ENCODE measurements around the gene RUNDC1.
"Not testable (repeated sequence)": the region's sequence is repeated elsewhere in the genome, so short reads cannot be mapped to it uniquely, and the experiment has no call there.

Gene RUNDC1

DNA sequence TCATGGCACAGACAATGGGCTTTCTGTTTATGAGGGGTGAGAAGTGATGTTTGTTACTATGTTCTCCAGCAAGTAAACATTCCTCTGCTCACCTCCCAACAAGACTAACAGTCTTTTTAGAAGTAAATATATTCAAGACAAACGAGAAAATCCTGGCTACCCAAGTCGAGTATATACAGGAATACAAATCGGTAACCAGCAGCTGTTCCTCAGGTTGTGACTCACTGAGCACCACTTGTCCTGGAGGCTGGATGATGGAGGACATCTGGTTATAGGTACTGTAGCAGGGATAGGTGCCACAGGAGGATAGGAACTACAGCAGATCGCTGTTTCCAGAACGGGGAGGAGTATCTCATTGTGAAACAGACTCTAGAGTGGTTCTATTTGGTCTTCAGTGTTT is 12.5 kb downstream of the RUNDC1 start:
- no peak for DNase-seq

- not testable (repeated sequence) for DNase-seq
These were observed 13.5 kb downstream of the RUNDC1 start for GRCh38 chr17:42993913-42994312.

DNA sequence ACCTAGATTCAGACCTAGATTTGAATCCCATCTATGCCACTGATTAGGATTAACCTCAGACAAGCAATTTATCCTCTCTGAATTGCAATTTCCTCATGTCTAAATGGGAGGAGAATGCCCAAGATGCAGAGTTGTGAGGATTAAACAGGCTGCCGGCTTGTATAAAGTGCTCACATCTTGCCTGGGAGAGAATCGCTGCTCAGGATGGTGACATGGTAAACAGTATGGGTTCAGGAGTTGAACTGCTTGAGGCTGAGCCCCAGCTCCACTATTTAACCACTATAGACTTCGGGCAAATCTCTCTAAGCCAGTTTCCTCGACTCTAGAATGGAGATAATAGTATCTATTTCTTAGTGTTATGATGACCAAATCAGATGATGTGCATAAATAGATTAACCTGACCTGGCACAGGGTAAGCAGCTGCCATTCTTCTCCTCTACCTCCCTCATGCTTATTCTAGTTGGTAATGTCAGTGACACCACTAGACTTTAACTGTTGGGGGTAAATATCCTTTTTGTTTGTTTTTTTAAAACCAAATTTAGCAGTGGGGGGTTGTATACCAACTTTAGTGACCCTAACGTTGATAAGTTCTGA is 17.1 kb downstream of the RUNDC1 start:
- DNase-seq, result peak; percentile 77

DNA sequence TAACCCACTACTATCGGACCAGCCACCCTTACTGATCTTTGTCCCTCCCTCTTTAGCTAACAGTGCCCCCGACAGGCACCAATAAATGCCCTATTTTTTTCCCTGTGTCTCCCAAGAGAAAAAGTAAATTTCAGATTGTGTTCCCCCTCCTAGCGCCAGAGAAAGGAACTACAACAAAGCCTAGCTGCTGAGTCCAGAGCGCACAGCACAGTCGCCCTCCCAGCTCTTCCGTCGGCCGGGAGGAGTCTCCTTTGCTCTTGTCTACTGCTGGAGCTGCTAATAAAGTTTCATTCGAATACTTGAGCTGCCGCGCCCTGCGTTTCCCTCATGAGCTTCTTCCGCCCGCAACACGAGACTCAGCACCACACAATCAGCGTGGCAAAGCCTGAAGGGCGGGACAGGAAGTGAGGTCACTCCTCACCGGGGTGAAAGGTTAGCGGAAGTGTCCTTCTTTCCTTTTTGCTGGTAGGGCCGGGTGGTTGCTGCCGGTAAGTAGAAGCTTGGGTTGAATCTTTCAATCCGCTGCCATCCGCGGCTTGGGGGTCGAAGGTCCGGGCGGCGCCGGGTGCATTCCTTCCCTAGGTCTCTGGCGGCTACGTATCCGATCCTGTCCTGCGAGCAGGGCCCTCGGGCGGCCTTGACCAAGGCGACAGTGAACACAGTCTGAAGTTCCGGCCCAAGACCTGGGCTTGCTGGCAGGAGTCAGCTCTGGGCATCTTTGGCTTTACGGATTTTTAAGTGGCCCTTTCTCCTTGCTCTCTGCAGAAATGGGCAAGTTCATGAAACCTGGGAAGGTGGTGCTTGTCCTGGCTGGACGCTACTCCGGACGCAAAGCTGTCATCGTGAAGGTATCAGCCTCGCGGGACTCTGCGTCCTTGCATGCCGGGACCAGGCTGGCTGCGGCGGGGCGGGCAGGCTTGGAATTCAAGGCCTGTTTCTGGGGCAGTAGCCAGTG is 17.9 kb downstream of the RUNDC1 start, which contains the start of gene RPL27:
TSS of gene RPL27 (plus strand) at position 436 of the 955 bp plus-strand sequence. CDS start at position 768, 332 bp downstream.
- peak; percentile 100 for DNase-seq

DNA sequence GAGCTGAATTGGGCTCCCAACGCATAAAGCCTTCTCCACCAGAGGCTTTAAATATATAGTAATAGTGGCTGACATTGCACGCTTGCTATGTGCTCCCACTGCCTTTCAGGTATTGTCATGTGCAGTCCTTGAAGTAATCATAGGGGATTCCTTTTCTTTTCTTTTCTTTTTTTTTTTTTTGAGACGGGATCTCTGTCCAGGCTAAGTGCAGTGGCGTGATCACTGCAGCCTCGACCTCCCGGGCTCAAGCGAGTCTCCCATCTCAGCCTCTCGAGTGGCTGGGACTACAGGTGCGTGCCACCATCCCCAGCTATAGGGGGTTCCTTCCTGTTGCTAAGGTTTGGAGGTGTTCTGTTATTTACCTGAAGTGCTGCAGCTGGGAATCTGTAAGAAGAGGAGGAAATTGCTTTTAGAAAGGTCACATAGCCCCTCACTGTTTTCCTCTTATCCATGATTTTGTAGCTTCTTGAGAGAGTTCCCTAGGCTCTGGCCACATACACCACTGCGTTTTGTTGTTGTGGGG is 18.7 kb downstream of the RUNDC1 start:
- no peak for DNase-seq

- DNase-seq, result not testable (repeated sequence)
These were observed 20.5 kb downstream of the RUNDC1 start for GRCh38 chr17:43000894-43001293.

DNA sequence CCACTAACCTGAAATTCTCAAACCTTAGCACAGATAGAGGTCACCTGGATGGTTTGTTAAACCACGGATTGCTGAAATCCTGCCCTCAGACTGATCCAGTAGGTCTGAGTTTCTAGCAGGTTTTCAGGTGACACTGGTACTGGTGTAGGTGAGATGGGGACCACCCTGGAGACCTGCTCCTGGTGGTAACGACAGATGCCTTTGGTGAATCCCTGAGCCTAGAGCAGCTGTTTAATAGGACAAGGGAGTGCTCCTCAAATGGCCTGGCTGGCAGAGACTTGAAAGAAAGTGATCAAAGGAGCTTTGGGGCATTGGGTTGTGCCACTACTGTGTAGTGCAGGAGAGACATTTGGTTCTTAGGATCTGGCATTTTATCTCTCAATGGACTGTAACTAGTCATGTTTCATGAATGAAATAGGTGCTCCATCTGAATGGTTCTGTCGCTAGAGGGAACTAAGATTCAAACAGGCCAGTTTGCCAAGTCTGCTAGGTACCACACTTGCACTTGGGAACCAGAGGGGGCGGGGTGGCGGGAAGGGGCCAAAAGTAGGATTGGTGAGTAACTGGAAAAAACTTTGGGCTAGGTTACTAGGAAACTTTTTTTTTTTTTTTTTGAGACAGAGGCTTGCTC is 23.3 kb downstream of the RUNDC1 start:
- peak; percentile 56 for DNase-seq

DNA sequence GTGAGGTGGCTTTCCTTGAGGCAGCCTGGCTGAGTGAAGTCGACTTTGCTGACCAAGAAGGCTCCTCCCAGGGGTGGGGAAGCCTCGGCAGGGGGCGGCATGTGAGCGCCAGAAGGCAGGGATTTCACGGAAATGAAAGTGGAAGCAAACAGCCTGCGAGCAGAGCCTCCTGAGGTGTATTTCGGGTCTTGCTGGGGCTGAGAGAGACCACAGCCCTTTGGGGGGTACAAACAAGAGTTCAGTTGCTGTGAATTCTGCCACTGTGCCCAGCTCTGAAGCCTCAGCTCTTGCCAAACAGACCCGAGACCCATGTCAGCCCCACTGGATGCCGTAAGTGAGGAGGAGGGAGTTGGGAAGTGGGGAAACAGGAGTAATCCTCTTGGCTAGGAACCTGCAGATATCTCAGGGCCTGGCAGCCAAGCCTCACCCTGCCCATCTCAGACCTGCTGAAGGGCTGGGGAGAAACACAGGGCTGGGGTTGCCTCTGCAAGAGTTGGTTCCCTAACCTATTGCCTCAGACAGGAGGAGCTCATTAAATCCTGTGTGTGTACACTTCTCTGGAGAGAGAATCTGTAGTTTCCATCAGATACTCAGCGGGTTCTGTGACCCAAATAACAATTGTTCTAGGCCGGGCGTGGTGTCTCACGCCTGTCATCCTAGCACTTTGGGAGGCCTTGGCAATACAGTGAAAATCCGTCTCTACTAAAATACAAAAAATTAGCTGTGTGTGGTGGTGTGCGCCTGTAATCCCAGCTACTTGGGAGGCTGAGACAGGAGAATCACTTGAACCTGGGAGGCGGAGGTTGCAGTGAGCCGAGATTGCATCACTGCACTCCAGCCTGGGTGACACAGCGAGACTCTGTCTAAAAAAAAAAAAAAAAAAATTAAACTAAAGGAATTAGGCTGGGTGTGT is 26.5 kb downstream of the RUNDC1 start, which contains the start of gene IFI35:
TSS of gene IFI35 (plus strand) at position 146 of the 913 bp plus-strand sequence. CDS start at position 310, 164 bp downstream.
- DNase-seq, result peak; percentile 85

DNA sequence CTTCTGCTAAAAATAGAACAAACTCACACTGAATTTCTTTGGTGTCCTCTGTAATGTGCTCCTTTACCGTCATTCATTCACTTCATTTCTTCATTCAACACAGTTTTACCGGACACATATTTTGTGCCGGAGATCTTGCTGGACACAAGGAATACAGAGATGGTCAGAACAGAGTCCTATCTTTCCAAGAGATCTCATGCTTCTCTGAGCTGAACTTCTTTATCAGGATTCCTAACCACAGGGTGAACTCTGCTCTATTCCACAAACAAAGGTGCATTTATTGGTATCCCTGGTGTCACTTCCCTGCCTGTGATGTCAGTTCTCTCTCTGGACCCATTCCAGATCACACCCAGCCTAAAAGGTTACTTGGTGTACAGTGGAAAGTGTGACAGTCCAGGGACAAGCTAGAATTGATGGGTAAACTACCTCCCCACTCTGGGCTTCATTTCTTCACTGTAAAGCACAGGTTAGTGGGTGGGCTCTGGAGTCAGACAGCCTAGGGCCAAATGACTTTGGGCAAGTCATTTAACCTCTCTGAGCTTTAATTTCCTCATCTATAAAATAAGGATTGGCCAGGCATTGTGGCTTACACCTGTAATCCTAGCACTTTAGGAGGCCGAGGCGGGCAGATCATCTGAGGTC is 30.4 kb downstream of the RUNDC1 start:
- no peak for DNase-seq

DNA sequence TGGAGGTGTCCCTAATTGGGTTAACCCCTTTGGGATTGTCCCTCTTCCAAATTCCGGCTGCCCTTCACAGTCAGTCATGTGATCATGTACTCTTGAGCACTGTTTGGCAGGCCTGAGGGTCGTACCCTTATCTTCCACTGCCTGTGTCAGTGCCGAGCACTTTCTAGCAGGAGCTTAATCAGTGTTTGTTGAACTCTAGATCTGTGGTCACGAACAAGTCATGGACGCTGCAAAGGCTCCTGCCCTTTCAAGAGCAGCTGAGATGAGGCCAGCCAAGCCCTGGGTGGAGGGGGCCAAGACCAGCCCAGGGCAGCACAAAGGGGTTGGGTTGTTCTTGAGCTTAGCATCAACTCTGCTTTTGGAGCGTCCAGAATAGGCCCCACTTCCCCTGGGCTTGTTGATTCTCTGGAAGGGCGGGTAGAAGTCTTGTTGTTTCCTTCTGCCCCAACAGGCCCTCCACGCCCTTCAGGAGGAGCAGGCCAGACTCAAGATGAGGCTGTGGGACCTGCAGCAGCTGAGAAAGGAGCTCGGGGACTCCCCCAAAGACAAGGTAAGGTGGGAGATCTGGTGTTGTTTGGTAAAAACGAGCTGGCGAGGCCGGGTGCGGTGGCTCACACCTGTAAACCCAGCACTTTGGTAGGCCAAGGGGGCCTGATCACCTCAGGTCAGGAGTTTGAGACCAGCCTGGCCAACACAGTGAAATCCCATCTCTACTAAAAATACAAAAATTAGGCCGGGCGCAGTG is 31.5 kb downstream of the RUNDC1 start:
- no peak for DNase-seq

- no peak for DNase-seq
These were observed 32.9 kb downstream of the RUNDC1 start for GRCh38 chr17:43013296-43013695.

- no peak for DNase-seq
These were observed 33.8 kb downstream of the RUNDC1 start for GRCh38 chr17:43014020-43014648.

DNA sequence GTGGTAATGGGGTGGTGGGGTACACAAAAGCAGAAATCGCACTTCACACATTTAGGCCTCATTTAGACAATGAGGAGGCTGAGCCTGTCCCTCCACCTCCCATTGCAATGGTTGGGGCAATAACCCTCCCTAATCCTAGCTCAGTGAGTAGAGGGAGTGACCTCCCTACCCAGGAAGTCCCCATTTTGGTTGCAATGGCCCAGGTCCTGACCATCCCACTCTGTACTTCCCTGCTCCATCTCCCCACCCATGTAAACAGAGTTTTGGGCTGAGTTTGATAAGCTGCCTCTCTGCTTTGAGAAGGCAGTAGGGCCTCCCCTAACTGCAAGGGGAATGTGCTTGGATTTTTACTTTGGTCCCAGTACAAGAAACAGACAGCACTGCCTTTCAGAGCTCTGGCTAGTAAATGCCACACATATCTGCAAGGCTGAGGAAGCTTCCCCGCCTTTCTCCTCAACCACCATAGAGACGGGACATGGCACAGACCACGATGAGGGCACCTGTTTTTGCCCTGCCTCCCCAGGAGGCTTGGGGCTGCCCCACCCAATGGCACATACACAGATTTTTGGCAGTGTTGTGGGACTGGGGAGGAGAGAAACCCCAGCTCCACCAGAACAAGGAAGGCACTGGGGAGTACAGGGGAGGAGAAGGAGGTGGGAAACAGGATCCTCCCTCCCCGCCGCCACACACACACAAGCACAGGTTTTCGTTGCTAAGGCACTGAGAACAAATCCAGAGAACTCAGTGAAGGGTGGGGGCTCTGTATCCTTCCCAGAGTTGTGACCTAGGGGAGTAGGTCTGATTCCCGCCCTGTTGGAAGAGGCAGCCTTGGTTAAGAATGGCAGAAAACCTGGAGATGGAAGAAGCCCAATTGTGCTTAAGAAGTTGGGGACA is 34.5 kb downstream of the RUNDC1 start:
- no peak for DNase-seq

DNA sequence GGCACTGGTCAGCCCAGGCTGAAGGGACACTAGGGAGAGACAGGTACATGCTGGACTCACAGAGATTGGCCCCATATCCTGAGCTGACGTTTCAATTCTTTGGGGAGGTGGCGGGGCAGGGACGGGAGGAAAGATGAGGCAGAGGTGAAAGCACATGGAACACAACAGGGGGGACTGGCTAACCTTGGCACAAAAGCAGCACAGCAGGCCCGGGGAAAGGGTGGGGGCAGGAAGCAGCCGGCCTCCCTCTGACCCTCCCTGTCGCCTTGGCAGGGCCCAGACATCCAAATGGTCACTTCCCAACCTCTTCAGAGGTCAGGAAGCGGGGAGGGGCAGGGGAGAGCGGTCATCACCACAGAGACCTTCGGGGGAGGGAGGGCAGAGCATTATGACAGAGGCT is 35.2 kb downstream of the RUNDC1 start:
- DNase-seq, result no peak

DNA sequence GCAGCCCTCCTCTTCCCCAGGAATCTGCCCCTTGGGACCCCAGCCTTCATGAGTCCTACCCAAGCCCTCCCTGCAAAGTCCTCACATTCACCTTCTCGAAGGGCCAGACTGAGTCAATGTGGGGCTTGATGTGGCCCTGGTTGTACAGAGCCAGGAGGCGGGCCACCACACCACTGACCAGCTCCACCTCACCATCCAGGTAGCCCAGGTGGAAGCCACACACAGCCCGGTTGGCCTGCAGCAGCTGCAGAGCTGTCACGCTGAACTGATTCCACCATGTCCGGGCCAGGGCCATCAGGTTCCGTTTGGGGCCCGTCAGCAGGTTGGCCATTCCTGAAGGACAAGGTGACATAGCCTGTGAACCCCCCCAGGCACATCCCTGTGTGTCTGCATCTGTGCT is 35.9 kb downstream of the RUNDC1 start:
- no peak for DNase-seq

DNA sequence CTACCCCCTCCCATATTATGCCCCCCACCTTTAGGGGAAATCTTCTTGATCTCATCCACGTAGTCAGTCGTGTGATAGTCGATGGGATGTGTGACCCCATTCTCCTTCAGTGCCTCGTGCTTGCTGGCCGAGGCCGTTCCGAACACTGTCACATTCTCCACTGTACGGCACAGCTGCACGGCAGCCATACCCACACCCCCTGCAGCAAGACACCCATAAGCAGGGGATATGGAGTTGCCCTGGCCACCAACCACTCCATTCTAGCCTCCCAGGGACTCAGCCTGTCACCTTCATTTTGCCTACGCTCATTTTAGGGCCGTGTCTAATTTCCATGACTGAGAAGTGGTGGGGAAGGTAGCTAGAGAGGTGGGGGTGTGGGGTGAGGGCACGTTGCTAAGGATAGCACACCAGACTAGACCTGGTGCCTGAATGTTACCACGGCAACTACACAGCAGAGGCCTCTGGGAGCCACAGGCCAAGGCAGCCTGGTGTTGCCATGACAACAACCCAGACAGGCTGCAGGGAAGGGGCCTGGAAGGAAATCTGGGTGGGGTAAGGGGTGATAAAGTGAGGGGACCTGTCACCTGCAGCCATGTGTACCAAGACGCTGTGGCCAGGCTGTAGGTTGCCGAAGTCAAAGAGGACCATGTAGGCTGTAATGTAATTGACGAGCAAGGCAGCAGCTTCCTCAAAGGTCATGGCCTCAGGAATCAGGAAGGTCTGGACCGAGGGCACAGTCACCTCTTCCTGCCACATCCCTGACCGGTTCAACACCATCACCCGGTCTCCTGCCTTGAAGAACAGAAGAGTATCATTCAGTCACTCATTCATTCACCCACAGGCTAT is 37.9 kb downstream of the RUNDC1 start:
- DNase-seq, result peak; percentile 33

- DNase-seq, result no peak
These were observed 38.6 kb downstream of the RUNDC1 start for GRCh38 chr17:43018932-43019331.

- no peak for DNase-seq
These were observed 39.1 kb downstream of the RUNDC1 start for GRCh38 chr17:43019418-43019817.

Measured in NCI-H82 (cell line).